Cardiac atrium fibroblast (primary cell): ENCODE data around the gene RSF1. TPM values are rescaled to one million over a fixed set of nuclear protein-coding genes. Genes with fewer than 3 reads are reported as not detected.

Experiments used
- total RNA-seq: library from RNA; depleted of rRNA; stranded (reverse); fragments of >200 nt; gene quantifications from 2 replicates; pipeline ENCODE4 v1.2.3, GENCODE V29; 2015

Gene RSF1, protein sequence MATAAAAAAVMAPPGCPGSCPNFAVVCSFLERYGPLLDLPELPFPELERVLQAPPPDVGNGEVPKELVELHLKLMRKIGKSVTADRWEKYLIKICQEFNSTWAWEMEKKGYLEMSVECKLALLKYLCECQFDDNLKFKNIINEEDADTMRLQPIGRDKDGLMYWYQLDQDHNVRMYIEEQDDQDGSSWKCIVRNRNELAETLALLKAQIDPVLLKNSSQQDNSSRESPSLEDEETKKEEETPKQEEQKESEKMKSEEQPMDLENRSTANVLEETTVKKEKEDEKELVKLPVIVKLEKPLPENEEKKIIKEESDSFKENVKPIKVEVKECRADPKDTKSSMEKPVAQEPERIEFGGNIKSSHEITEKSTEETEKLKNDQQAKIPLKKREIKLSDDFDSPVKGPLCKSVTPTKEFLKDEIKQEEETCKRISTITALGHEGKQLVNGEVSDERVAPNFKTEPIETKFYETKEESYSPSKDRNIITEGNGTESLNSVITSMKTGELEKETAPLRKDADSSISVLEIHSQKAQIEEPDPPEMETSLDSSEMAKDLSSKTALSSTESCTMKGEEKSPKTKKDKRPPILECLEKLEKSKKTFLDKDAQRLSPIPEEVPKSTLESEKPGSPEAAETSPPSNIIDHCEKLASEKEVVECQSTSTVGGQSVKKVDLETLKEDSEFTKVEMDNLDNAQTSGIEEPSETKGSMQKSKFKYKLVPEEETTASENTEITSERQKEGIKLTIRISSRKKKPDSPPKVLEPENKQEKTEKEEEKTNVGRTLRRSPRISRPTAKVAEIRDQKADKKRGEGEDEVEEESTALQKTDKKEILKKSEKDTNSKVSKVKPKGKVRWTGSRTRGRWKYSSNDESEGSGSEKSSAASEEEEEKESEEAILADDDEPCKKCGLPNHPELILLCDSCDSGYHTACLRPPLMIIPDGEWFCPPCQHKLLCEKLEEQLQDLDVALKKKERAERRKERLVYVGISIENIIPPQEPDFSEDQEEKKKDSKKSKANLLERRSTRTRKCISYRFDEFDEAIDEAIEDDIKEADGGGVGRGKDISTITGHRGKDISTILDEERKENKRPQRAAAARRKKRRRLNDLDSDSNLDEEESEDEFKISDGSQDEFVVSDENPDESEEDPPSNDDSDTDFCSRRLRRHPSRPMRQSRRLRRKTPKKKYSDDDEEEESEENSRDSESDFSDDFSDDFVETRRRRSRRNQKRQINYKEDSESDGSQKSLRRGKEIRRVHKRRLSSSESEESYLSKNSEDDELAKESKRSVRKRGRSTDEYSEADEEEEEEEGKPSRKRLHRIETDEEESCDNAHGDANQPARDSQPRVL (N-terminal part only)
- total RNA-seq, result 13.0 and 19.9 TPM in 2 replicates

GRCh38 chr11:77820565-77821348 is at the start of gene RSF1, which contains the start of gene AAMDC:
Gene RSF1 (minus strand): TSS chr11:77820722. CDS start chr11:77820714, 8 bp downstream.
Gene AAMDC (plus strand): TSS chr11:77821144. CDS start chr11:77842497, 21,353 bp downstream.

GRCh38 chr11:77637345-77638165 is 183.0 kb downstream of the RSF1 start, which contains the start of gene CLNS1A:
Gene CLNS1A (minus strand): TSS chr11:77637794. CDS start chr11:77637714, 80 bp downstream.

Other genes with a start within 250 kb of the RSF1 start
- 0.18 and 0.65 TPM in 2 replicates for gene AQP11, start 230.8 kb downstream of the RSF1 start, total RNA-seq
- 85.9 and 104 TPM in 2 replicates for gene CLNS1A, start 182.9 kb downstream of the RSF1 start, total RNA-seq
- 30.1 and 42.0 TPM in 2 replicates for gene AAMDC, start 422 bp upstream of the RSF1 start, total RNA-seq
- 10.7 and 23.1 TPM in 2 replicates for gene INTS4, start 173.9 kb upstream of the RSF1 start, total RNA-seq
- 2.3 and 2.5 TPM in 2 replicates for gene KCTD14, start 202.6 kb upstream of the RSF1 start, total RNA-seq
- not detected in 2 replicates for gene THRSP, start 243.1 kb upstream of the RSF1 start, total RNA-seq